ENCODE data around the gene NINL.

GRCh38 chr20:25484224-25484846, 101.0 kb downstream of the NINL start:
- no peak for TF ChIP-seq CTCF (conservative IDR thresholded peaks at IDR 0.05; ENCODE audit: low read depth, low read length)
- no peak for TF ChIP-seq BHLHE40 (IDR thresholded peaks at IDR 0.05; ENCODE audit: low read depth, low read length)
- TF ChIP-seq POLR2A (IDR thresholded peaks at IDR 0.05; ENCODE audit: low read depth, low read length) = no peak
- TF ChIP-seq RFX5 (IDR thresholded peaks at IDR 0.05; ENCODE audit: low read depth, low read length) = no peak
- no peak for TF ChIP-seq CEBPB (IDR thresholded peaks at IDR 0.05; ENCODE audit: low read depth, low read length)
- no peak for TF ChIP-seq USF2 (IDR thresholded peaks at IDR 0.05; ENCODE audit: low read depth, low read length)
- TF ChIP-seq RCOR1 (IDR thresholded peaks at IDR 0.05; ENCODE audit: insufficient replicate concordance, low read length) = no peak
- no peak for TF ChIP-seq NFE2L2 (IDR thresholded peaks at IDR 0.05; ENCODE audit: low read depth, low read length)
- no peak for TF ChIP-seq MAZ (IDR thresholded peaks at IDR 0.05; ENCODE audit: borderline replicate concordance, low read depth, low read length)
- no peak for TF ChIP-seq RAD21 (IDR thresholded peaks at IDR 0.05; ENCODE audit: low read length)
- no peak for TF ChIP-seq MAFK (IDR thresholded peaks at IDR 0.05; ENCODE audit: low read depth, low read length)
- TF ChIP-seq MXI1 (IDR thresholded peaks at IDR 0.05; ENCODE audit: borderline replicate concordance, low read depth, low read length) = no peak
